GM18505 (cell line): Measurements from ENCODE around the gene CLBA1.

ENCODE experiments used
- ATAC-seq: cut with Tn5 transposase; IDR thresholded peaks from one replicate; pipeline ENCODE4 v1.9.1; 2021; ENCODE audit not compliant: unreplicated experiment
- POLR2A ChIP-seq: IDR thresholded peaks from 4 replicates; pipeline ENCODE4 v1.6.1; 2011; ENCODE audit warnings: borderline replicate concordance; ENCODE audit not compliant: insufficient read depth, insufficient read length; ENCODE audit errors: extremely low read depth

CLBA1 gene

GRCh38 chr14:104971447-104972240 lies 13.9 kb upstream of the CLBA1 start:
- ATAC-seq: no peak
- TF ChIP-seq POLR2A: no peak

DNA sequence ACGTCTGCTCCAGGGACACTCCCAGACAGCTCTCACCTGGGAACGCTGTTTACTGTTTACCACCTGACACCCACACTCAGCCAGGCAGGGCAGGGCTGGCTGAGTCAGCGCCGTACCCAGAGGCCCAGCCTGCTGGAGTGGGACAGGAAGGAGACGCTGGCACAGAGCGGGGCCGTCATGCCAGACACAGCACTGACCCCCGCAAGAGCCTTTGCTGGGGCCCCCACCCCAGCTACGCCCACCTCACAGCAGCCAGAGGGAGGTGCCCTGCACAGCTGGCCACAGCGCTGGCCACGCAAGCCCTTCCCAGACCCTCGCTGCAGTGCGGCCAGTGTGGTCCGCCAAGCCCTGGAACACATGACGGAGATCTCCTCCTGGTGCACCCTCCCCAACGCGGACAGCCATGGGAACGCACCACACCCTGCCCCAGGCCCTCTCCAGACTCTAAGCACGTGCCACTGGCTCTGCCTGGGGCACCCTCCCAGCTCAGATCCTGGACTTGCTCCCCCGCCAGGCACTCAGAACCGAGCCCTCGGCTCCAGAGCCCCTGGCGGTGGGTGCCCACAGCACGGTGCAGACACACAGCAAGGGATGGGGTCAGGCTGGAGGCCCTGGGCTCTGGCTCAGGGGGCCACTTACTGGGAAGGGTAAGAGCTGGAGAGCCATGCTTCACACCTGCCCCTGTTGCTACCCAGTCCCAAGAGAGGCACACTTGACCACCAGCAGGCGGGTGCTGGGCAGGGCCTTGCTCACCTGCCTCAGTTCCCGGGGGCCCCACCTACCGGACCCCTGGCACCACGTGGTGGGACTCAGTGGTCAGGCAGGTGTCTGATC lies 13.1 kb upstream of the CLBA1 start:
- TF ChIP-seq POLR2A: no peak
- ATAC-seq: no peak

DNA sequence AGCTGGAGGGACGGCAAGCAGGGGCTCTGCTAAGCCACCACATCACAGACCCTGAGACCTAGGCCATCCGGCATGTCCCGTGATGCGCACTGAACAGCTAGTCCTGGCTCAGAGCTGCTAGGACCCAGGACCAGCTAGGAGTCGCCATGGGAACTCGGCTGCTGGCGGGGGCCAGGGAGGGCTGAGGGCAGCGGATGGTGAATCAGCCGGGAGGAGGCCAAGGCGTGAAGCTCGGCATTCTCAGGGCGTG lies 12.5 kb upstream of the CLBA1 start:
- no peak for TF ChIP-seq POLR2A

GRCh38 chr14:104973385-104974145 lies 12.0 kb upstream of the CLBA1 start:
- no peak for ATAC-seq
- TF ChIP-seq POLR2A: no peak

More for the DNA sequence above, 12.5 kb upstream of the CLBA1 start:
- ATAC-seq: no peak

GRCh38 chr14:104974146-104974541 lies 11.4 kb upstream of the CLBA1 start:
- no peak for TF ChIP-seq POLR2A
- no peak for ATAC-seq

DNA sequence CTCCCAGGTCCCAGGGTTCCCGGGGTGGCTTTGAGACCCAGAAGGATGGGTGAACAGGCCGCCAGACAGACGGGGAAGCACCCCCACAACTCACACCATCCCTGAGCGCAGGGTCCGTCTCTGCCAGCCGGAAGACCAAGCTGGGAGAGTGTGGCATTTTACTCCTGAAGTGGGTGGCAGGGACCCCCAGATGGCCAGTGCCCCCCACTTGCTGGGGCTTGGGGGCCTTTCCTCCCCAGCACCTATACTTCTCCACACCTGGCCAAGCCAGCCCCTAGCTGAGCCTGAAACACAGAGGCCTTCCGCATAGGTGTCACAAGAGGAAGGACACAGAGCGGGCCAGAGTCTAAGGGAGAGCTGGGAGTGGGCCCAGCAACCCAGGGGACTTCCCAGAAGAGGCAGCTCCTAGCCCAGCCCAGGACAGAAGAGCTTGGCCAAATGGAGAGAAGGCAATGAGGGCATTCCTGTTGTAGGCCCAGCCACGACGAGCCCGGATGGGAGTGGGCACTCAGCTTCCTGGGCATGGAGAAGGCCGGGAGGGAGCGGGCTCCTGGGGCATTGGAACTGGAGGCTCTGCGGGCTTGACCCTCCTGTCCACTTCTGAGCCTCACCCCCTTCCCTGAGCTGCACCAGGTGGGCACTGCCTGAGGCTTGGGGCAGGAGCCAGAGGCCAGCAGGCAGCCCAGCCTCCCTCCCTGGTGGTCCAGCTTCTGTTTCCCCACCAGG lies 10.8 kb upstream of the CLBA1 start:
- no peak for TF ChIP-seq POLR2A
- ATAC-seq: no peak

DNA sequence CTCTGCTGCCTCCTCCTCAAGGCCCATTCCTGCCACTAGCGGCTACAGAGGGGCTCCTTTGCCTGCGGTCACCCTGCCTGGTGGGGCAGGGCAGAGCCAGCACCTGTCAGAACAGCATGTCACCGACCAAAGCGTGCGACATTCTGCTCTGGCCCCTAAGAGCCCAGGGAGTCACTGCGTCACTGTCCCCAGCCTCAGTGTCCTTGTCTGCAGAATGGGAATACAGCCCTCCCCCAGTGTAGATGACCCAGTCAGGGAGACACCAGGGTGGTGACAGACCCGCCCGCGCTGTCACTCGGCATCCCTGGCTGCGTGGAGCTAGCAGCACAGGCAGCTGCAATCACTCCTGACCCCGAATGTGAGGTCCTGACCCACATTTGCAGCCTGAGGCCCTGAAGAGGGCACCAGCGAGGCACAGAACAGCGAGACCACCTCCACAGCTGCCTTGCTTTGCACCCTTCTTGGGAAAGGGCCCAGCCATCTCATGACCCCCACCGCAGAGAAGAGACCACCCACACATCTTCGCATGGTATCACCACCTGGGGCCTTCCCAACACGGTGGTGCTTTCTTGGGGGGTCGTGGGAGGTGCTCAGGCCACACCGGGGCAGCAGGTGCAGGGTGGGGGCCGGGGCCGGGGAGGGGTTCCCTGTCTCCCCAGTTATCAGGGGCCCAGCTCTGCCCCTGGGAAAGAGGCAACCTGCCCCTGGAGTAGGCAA lies 9.9 kb upstream of the CLBA1 start:
- TF ChIP-seq POLR2A: no peak
- no peak for ATAC-seq

GRCh38 chr14:104976198-104977007 lies 9.2 kb upstream of the CLBA1 start:
- TF ChIP-seq POLR2A: no peak

GRCh38 chr14:104977008-104977680 lies 8.4 kb upstream of the CLBA1 start:
- no peak for ATAC-seq
- no peak for TF ChIP-seq POLR2A

More at GRCh38 chr14:104976198-104977007, 9.2 kb upstream of the CLBA1 start:
- no peak for ATAC-seq

DNA sequence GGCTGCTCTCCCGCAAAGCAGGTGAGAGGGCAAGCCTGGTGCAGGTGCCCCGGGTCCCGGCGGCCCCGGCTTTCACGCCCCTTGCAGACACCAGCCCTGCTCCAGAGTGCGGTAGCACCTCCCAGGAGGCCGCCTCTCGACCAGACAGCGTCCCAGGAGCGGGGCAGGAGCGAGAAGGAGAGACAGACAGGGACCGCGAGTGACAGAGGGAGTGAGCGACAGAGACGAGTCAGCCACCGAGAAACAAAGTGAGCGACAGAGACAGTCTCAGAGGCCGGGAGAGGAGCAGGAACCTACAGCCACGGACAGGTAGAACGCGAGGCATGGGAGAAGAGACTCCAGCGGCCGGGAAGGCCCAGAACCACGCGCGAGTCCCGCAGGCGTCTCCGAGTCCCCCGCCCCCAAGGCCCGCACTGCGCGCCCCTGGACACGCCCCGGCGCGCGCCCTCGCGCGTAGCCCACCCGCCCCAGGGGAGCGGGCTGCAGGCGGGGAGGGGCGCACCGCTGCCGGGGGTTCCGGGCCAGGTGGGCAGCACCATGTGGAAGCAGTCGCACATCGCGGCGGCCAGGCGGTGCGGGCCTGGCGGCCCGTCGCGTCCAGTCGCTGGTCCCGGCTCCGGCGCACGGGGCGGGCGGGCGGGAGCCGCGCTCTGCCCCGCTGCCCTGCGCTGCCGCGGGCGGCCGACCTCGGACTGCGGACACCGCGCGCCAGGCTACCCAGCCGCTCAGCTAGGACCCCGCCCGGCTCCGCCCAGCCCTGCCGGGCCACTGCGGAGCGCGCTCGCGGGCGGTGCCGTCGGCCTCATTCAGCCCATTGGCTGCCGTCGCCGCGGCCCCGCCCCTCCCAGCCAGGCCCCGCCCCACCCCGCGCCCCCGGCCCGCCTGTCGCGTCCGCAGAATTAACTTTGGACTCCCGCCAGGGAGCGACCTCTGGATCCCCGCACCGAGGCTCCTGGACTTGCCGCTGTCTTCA lies 7.6 kb upstream of the CLBA1 start, which contains the start of gene AHNAK2:
AHNAK2 (minus strand) TSS at position 694 of the 973 bp plus-strand sequence; CDS start at position 557, 137 bp downstream.
- ATAC-seq: no peak
- no peak for TF ChIP-seq POLR2A
